K562 (cell line): Measurements from ENCODE around the gene IRS1. TPM values are rescaled to one million over a fixed set of nuclear protein-coding genes. Genes with fewer than 3 reads are reported as not detected.

Experiments
- ADNP ChIP-seq: fragments of 200-800 bp; sonication (Bioruptor generic); IDR thresholded peaks from 2 replicates; pipeline ENCODE4 v1.6.1; 2016; ENCODE audit warnings: missing genetic modification characterization, missing compliant biosample characterization
- BMI1 ChIP-seq: fragments of 150-350 bp; IDR thresholded peaks from 2 replicates; pipeline ENCODE4 v1.6.1; 2014; ENCODE audit warnings: low read length
- BRF1 ChIP-seq: IDR thresholded peaks from 3 replicates; pipeline ENCODE4 v1.6.1; 2011; ENCODE audit warnings: borderline replicate concordance, mild to moderate bottlenecking; ENCODE audit not compliant: insufficient read length; ENCODE audit errors: extremely low read depth
- DACH1 ChIP-seq: fragments of 450-650 bp; IDR thresholded peaks from 2 replicates; pipeline ENCODE4 v1.6.1; 2018; ENCODE audit not compliant: partially characterized antibody
- FOSL1 ChIP-seq: fragments of 200-800 bp; sonication (Bioruptor generic); conservative IDR thresholded peaks from 2 replicates; pipeline ENCODE4 v1.6.1; 2016; ENCODE audit warnings: missing genetic modification characterization, missing compliant biosample characterization
- HDAC2 ChIP-seq: fragments of 450-650 bp; IDR thresholded peaks from 2 replicates; pipeline ENCODE4 v1.6.1; 2016; ENCODE audit warnings: mild to moderate bottlenecking
- JUNB ChIP-seq: fragments of 450-650 bp; formaldehyde crosslinking; conservative IDR thresholded peaks from 2 replicates; pipeline ENCODE4 v1.4.0; 2020; ENCODE audit warnings: mild to moderate bottlenecking
- KAT8 ChIP-seq: fragments of 450-650 bp; IDR thresholded peaks from 2 replicates; pipeline ENCODE4 v1.6.1; 2016; ENCODE audit warnings: low read depth, mild to moderate bottlenecking
- MBD1 ChIP-seq: fragments of 250-450 bp; sonication (Bioruptor Pico); IDR thresholded peaks from 2 replicates; pipeline ENCODE4 v1.8.0; 2022; ENCODE audit warnings: inconsistent platforms
- PKNOX1 ChIP-seq: fragments of 450-650 bp; IDR thresholded peaks from 2 replicates; pipeline ENCODE4 v1.6.1; 2016
- RNF2 ChIP-seq: sonication (generic); IDR thresholded peaks from 2 replicates; pipeline ENCODE4 v1.6.1; 2016
- SIN3A ChIP-seq, 2 experiments: fragments of 150-350 bp in 1 of 2; IDR thresholded peaks; 2 replicates each; pipeline ENCODE4 v1.6.1; 2011 to 2016; ENCODE audit warnings: borderline replicate concordance in 2 of 2, low read depth in 2 of 2, low read length in 2 of 2, mild to moderate bottlenecking in 2 of 2, moderate library complexity in 2 of 2; ENCODE audit not compliant: control insufficient read depth in 1 of 2
- SMARCE1 ChIP-seq: fragments of 450-650 bp; IDR thresholded peaks from 2 replicates; pipeline ENCODE4 v1.7.1; 2016; ENCODE audit warnings: mild to moderate bottlenecking
- TRIM28 ChIP-seq: fragments of 450-650 bp; IDR thresholded peaks from 2 replicates; pipeline ENCODE4 v1.6.1; 2017
- USF2 ChIP-seq: sonication (generic); formaldehyde crosslinking; IDR thresholded peaks from 2 replicates; pipeline ENCODE4 v1.5.0; 2020; ENCODE audit warnings: missing genetic modification reagents
- XRCC4 ChIP-seq: IDR thresholded peaks from one replicate; pipeline ENCODE4 v1.6.1; 2011; ENCODE audit not compliant: insufficient read depth, insufficient read length; ENCODE audit errors: extremely low read depth
- ZBTB9 ChIP-seq: fragments of 450-650 bp; formaldehyde crosslinking; IDR thresholded peaks from 2 replicates; pipeline ENCODE4 v1.4.0; 2020; ENCODE audit warnings: mild to moderate bottlenecking, moderate library complexity
- ZNF263 ChIP-seq: sonication (generic); formaldehyde crosslinking; IDR thresholded peaks from 2 replicates; pipeline ENCODE4 v1.8.0; 2022; ENCODE audit warnings: mild to moderate bottlenecking, missing genetic modification reagents, borderline replicate concordance
- ZNF592 ChIP-seq: fragments of 450-650 bp; IDR thresholded peaks from 2 replicates; pipeline ENCODE4 v1.6.1; 2017; ENCODE audit warnings: antibody characterized with exemption, mild to moderate bottlenecking
- ZNF696 ChIP-seq: fragments of 250-450 bp; sonication (Bioruptor Pico); conservative IDR thresholded peaks from 2 replicates; pipeline ENCODE4 v1.4.0; 2020; ENCODE audit warnings: mild to moderate bottlenecking, moderate library complexity
- polyA plus RNA-seq, 8 experiments: library from polyadenylated mRNA; depleted of rRNA in 4 of 8; stranded (reverse) in 5 of 8; unstranded in 3 of 8; fragments of >200 nt; fragmentation: Nextera tagmentation in 2 of 8; fragmentation: Illumina TruSeq in 1 of 8; extraction: Ambion mirVana in 2 of 8; extraction: Trizol in 1 of 8; gene quantifications; 2 replicates each; pipeline versions ENCODE4 v1.2.1 to v1.2.3, GENCODE V29; 2011 to 2014; ENCODE audit warnings: inconsistent platforms in 1 of 8, missing spikeins in 1 of 8
- total RNA-seq, 7 experiments: library from RNA; depleted of rRNA in 6 of 7; stranded (reverse); fragments of >200 nt in 6 of 7; fragmentation: Illumina TruSeq in 2 of 7; extraction: Trizol in 2 of 7; gene quantifications; 2 replicates each; pipeline versions ENCODE4 v1.2.1 to v1.2.3, GENCODE V29; 2011 to 2021; ENCODE audit warnings: low replicate concordance in 1 of 7

The IRS1 gene
- total and polyA plus RNA-seq, 9 of the 15 experiments (the other 6 are each of a cell fraction or from before 2014, with no cell fraction given) = under 0.01 to 0.31 (median 0.08) TPM; not detected in 1

- TF ChIP-seq RNF2 (peak; percentile 75; the same call in 1 of the 2 replicates), BRF1 (no peak), XRCC4 (no peak), PKNOX1 (peak; percentile 88), USF2 (CRISPR knock-in tag) (no peak), TRIM28 (no peak), SMARCE1 (peak; percentile 98), ZNF592 (no peak), JUNB (CRISPR knock-in tag) (no peak), FOSL1 (tag) (peak; percentile 41; the same call in 1 of the 2 replicates), MBD1 (CRISPR knock-in tag) (no peak), ZNF696 (no peak), DACH1 (no peak), HDAC2 (peak; percentile 88), ADNP (tag) (no peak), KAT8 (no peak), ZBTB9 (CRISPR knock-in tag) (no peak), ZNF263 (CRISPR knock-in tag) (no peak), BMI1 (no peak), SIN3A (IDR thresholded peaks at IDR 0.05; ENCODE audit: borderline replicate concordance in 2 of 2, control insufficient read depth in 1 of 2, low read depth in 2 of 2, low read length in 2 of 2) (no peak)
These were observed 27.0 kb downstream of the IRS1 start (continued) for GRCh38 chr2:226772389-226773179.
